ENCODE results near the gene NUTM2G.
"Not testable (repeated sequence)": the region's sequence is repeated elsewhere in the genome, so short reads cannot be mapped to it uniquely, and the experiment has no call there.

The NUTM2G gene, protein sequence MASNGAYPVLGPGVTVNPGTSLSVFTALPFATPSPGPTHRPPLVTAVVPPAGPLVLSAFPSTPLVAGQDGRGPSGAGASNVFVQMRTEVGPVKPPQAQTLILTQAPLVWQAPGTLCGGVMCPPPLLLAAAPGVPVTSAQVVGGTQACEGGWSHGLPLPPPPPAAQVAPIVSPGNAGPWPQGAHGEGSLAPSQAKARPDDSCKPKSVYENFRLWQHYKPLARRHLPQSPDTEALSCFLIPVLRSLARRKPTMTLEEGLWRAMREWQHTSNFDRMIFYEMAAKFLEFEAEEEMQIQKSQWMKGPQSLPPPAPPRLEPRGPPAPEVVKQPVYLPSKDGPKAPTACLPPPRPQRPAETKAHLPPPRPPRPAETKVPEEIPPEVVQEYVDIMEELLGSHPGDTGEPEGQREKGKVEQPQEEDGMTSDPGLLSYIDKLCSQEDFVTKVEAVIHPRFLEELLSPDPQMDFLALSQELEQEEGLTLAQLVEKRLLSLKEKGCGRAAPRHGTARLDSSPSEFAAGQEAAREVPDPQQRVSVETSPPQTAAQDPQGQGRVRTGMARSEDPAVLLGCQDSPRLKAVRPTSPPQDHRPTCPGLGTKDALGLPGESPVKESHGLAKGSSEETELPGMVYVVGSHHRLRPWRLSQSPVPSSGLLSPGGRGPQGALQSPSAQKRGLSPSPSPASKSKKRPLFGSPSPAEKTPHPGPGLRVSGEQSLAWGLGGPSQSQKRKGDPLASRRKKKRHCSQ

DNA sequence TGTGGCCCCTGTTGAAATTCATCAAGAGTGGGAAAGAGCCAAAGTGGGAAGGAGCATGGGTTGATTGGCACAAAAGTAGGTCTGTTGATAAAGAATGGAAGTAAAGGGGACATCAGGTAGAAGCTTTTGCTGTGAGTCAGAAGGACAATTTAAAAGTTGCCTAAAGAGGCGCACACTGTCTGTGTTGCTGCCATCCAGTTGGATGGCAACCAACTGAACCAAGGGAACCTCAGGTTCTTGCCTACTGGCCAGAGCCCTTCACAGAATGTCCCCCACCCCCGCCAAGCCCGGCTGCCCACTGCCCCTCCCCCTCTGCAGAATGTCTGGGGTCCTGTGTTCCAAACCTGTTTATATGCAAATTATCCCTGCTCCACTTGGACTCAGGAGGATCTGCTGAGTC lies at the start of gene NUTM2G:
Gene NUTM2G, plus strand, starts transcription at position 301 of the 400 bp plus-strand sequence. CDS start 182 bp downstream, outside the sequence.
- not testable (repeated sequence) for FAIRE-seq

DNA sequence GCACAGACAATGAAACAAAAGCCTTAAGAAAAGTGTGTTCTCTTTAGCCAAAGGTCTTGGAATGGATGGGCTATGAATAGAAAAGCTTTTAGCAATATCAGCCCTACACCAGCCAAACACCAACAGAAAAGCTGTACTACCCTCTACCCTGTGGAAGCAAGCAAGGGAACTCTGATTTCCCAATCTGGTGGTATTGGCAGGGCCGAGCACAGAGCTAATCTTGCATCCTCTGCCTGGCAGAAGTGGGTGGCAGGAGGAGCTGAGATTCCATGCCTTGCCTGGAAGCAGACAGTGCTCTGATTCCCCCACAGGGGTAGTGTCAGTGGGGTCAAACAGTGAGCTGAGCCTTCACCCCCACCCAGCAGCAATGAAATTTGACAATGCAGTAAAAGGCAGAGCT lies 44.7 kb upstream of the NUTM2G start:
- DNase-seq (ENCODE audit: insufficient read length, low spot score) (no peak), FAIRE-seq (no peak)
- TF ChIP-seq, protein P1, sequence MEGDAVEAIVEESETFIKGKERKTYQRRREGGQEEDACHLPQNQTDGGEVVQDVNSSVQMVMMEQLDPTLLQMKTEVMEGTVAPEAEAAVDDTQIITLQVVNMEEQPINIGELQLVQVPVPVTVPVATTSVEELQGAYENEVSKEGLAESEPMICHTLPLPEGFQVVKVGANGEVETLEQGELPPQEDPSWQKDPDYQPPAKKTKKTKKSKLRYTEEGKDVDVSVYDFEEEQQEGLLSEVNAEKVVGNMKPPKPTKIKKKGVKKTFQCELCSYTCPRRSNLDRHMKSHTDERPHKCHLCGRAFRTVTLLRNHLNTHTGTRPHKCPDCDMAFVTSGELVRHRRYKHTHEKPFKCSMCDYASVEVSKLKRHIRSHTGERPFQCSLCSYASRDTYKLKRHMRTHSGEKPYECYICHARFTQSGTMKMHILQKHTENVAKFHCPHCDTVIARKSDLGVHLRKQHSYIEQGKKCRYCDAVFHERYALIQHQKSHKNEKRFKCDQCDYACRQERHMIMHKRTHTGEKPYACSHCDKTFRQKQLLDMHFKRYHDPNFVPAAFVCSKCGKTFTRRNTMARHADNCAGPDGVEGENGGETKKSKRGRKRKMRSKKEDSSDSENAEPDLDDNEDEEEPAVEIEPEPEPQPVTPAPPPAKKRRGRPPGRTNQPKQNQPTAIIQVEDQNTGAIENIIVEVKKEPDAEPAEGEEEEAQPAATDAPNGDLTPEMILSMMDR (IDR thresholded peaks at IDR 0.05; ENCODE audit: insufficient read depth, missing control alignments) = no peak

More for the DNA sequence above, at the start of gene NUTM2G:
- DNase-seq (ENCODE audit: insufficient read length, low spot score) = not testable (repeated sequence)

DNA sequence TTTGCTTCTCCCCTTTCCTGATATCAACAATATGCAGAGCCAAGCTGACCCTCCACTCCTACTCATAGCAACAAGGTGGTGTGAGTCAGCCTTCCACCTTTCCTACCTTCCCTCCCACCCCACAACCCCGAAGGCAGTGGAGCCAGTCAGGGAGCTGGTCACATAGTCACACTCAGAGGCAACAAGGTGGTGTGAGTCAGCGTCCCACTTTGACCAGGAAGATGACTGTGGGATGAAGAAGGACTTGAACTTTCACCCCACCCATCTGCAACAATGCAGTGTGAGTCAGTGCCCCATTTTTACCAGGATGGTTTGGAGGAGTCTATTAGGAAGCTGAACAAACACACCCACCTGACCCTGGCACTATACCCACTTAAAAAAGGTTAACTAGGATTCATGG lies 44.2 kb upstream of the NUTM2G start:
- TF ChIP-seq, protein P1 (IDR thresholded peaks at IDR 0.05; ENCODE audit: insufficient read depth, missing control alignments) = no peak
- DNase-seq (ENCODE audit: insufficient read length, low spot score) (no peak), FAIRE-seq (no peak)

DNA sequence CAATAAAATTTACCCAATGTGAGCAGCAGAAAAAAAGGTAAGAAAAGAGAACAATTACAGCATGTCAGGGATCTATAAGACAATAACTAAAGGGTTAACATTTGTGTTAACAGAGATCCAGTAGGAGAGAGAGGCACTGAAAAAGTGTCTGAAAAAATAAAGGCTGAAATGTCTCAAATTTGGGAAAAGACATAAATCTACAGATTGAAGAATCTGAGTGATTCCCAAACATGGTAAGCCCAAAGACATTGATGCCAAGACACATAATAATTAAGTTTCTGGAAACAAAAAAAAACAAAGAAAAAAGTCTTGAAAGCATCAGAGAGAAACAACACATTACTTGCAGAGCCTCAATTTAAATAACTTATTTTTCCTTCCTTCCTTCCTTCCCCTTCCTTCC lies 43.2 kb upstream of the NUTM2G start:
- no peak for FAIRE-seq
- no peak for DNase-seq (ENCODE audit: insufficient read length, low spot score)
- TF ChIP-seq, protein P1 (IDR thresholded peaks at IDR 0.05; ENCODE audit: insufficient read depth, missing control alignments) = no peak

DNA sequence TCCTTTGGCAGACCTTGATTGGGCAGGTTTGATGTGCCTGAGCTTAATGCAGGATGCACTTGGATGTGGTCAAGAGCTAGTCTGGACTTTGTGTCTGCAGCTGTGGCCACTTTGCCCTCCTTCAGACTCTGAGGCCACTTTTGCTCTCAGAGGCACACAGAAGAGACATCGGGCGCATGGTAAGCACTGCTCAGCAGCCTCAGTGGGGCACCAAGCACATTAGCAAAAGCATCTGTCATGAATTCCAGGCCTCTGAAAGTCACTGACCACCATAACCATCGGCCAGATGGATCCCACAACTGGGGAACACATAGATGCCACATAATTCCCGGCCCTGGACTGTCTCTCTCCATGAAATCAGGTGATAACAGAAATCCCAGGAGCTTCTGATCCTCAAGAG lies 40.1 kb upstream of the NUTM2G start:
- TF ChIP-seq, protein P1 (IDR thresholded peaks at IDR 0.05; ENCODE audit: insufficient read depth, missing control alignments) = no peak
- FAIRE-seq (no peak), DNase-seq (ENCODE audit: insufficient read length, low spot score) (no peak)

DNA sequence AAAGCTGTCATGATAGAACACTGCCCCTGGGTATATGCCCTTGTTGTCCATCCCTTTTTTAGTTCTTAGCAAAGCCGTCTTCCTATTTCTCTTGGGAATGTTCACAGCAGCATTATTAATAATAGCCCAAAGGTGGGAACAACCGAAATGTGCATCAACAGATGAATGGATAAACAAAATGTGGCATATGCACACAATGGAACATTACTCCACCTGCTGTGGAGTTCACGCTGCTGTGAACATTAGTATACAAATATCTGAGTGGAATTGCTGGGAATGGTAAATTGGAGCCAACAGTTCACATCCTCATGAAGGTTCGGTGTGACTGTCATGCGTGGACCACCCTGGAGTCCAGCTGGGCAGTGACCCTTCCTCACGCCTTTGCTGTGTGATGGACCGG lies 36.5 kb upstream of the NUTM2G start:
- FAIRE-seq = no peak
- TF ChIP-seq, protein P1 (IDR thresholded peaks at IDR 0.05; ENCODE audit: insufficient read depth, missing control alignments) = no peak
- DNase-seq (ENCODE audit: insufficient read length, low spot score) = no peak

DNA sequence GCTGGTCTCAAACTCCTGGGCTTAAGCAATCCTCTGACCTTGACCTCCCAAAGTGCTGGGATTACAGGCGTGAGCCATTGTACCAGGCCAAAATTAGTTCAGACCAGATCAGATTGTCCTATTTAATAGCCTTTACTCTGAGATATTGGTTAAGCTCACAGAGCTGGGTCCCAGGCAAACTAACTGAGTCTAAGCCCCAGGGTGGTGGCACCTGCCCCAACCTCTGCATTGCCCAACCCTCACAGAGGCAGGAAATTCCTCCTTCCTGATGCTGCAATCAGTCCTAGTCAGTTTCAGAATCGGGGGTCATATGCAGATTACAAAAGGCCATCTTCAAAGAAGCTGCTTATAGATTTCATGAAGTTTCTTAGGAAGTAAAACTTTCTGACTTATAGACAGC lies 28.6 kb upstream of the NUTM2G start:
- not testable (repeated sequence) for DNase-seq (ENCODE audit: insufficient read length, low spot score); FAIRE-seq

DNA sequence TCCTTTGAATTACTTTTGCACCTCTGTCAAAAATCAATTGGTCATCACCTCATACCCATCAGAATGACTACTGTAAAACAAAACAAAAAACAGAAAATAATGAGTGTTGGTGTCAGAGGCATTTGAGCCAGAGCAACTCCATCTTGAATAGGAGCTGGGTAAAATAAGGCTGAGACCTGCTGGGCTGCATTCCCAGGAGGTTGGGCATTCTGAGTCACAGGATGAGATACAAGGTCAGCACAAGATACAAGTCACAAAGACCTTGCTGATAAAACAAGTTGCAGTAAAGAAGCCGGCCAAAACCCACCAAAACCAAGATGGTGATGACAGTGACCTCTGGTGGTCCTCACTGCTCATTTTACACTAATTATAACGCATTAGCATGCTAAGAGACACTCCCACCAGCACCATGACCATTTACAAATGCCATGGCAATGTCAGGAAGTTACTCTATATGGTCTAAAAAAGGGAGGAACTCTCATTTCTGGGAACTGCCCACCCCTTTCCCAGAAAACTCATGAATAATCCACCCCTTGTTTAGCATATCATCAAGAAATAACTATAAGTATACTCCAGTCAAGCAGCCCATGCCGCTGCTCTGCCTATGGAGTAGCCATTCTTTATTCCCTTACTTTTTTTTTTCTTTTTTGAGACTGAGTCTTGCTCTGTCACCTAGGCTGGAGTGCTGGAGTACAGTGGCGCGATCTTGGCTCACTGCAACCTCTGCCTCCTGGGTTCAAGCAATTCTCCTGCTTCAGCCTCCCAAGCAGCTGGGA lies 23.5 kb upstream of the NUTM2G start:
- not testable (repeated sequence) for FAIRE-seq

DNA sequence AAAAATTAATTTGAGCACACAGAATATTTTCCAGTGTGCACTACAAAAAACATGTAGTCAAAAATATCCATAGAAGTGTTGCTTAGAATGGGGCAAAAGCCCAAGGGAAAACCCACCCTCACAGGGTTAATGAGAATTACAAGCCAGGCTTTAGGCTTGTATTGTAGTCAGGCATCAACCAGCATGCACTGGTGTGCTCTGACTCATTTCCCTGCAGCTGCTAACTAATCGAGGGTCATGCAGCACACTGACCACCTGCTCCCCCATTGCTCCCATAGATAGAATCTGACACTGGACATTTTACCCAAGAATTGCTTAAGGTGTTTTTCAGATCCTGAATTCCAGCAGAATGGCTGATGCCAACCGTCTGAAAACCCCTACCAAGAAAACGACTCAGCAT lies 20.2 kb upstream of the NUTM2G start:
- not testable (repeated sequence) for FAIRE-seq; DNase-seq (ENCODE audit: insufficient read length, low spot score)

More for the DNA sequence above, 23.5 kb upstream of the NUTM2G start:
- DNase-seq (ENCODE audit: insufficient read length, low spot score) = not testable (repeated sequence)

DNA sequence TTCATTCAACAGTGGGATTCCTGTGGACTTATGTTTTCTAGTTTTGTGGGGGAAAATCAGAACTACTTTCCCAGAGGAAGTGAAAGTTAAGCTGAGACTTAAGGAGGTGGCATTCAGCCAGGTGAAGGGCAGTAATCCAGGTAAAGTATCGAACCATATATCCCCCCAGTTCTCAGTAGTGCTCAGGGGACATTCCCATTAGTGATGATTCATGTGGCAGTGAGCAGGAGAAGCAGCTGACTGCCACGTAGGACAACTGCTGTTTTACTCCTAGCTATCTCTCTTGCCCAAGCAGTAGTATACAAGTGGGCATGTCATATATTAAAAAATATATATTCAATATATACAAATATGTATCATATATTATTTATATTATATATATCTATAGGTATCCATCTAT lies 13.1 kb upstream of the NUTM2G start:
- not testable (repeated sequence) for DNase-seq (ENCODE audit: insufficient read length, low spot score); FAIRE-seq

DNA sequence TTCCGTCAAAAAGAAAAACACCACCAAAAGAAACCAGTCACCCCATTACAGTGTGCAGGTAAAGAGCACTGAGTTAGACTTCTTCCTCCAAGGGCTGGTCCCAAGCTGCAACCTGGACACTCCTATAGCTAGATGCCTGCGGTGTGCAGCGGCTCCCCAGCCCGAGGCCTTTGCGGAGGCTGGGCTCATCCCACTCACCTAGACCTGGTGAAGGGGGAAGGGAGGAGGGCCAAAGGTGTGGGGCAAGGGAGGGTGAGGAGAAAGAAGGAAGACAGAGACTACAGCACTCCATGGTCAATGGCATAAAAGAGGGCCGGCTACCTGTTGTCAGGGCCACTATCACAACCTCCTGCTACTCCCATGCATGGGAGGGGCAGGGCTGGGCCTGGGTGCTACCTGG lies 12.1 kb upstream of the NUTM2G start:
- FAIRE-seq; DNase-seq (ENCODE audit: insufficient read length, low spot score): not testable (repeated sequence)

DNA sequence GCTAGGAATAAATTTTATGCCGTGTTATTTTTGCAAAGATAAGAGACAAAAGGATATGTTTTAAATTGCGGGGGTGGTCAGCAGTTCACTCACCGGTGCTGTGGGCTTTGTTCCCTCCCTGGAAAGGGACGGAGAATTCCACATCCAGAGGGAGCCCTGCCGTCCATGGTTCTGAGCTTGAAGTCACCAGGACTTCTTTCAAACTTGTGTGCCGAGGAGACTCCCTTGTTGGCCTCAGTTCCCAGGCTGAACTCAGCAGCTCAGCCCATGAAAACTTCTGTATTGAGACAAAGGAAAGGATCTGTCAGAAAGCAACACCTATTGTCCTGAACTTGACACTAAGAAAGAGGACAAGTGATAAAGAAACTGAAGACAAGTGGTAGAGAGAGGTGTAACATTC lies 10.1 kb upstream of the NUTM2G start:
- not testable (repeated sequence) for FAIRE-seq; DNase-seq (ENCODE audit: insufficient read length, low spot score)

Data from D721Med (cell line).